SU-DHL-6 (cell line): ENCODE data around the gene PHYHD1.

Experiments
- EZH2phosphoT487 ChIP-seq: fragments of 200-600 bp; sonication (generic), shearing (Covaris generic); conservative IDR thresholded peaks from 2 replicates; pipeline ENCODE4 v1.6.1; 2018; ENCODE audit warnings: mild to moderate bottlenecking, antibody characterized with exemption, low read length, moderate library complexity, mixed read lengths
- TF ChIP-seq, protein P1 (sequence below): fragments of 200-600 bp; sonication (generic); IDR thresholded peaks from one replicate; pipeline ENCODE4 v1.5.1; 2017; ENCODE audit warnings: antibody characterized with exemption, mild to moderate bottlenecking, low read length, moderate library complexity; ENCODE audit not compliant: insufficient read depth, poor library complexity, severe bottlenecking

DNA sequence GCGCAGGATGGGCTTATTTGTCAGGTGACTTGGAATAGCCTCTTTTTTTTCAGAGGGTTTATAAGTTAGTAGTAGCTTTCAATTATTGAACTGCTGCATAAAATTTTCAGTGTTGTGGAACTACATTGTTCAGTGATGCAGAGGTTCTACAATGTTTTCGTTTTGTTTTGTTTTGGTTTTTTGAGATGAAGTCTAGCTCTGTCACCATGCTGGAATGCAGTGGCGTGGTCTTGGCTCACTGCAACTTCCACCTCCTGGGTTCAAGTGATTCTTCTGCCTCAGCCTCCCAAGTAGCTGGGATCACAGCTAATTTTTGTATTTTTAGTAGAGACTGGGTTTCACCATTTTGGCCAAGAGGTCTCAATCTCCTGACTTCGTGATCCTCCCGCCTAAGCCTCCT is 48.7 kb downstream of the PHYHD1 start:
- TF ChIP-seq, protein P1, sequence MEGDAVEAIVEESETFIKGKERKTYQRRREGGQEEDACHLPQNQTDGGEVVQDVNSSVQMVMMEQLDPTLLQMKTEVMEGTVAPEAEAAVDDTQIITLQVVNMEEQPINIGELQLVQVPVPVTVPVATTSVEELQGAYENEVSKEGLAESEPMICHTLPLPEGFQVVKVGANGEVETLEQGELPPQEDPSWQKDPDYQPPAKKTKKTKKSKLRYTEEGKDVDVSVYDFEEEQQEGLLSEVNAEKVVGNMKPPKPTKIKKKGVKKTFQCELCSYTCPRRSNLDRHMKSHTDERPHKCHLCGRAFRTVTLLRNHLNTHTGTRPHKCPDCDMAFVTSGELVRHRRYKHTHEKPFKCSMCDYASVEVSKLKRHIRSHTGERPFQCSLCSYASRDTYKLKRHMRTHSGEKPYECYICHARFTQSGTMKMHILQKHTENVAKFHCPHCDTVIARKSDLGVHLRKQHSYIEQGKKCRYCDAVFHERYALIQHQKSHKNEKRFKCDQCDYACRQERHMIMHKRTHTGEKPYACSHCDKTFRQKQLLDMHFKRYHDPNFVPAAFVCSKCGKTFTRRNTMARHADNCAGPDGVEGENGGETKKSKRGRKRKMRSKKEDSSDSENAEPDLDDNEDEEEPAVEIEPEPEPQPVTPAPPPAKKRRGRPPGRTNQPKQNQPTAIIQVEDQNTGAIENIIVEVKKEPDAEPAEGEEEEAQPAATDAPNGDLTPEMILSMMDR = no peak
- no peak for TF ChIP-seq EZH2phosphoT487
